Activated CD4-positive, alpha-beta T cell treated with anti-CD3 and anti-CD28 coated beads, Interleukin-2, Interleukin-6, amounts not matched to agents 100 ng/mL and 50 ng/mL, durations not matched to agents 16 hours and 8 hours (primary cell): ENCODE data around the gene DAB2IP.
A peak's percentile ranks its signal among the peaks of the same experiment; 100 is the strongest.

Source experiments
- DNase-seq: peaks from one replicate; pipeline ENCODE4 v3.0.0-alpha.2; 2020

DAB2IP gene

GRCh38 chr9:121707477-121708424, 56.3 kb downstream of the DAB2IP start:
- peak; percentile 73 for DNase-seq

GRCh38 chr9:121708768-121709488, 57.5 kb downstream of the DAB2IP start:
- DNase-seq = peak; percentile 7

GRCh38 chr9:121709798-121710197, 58.4 kb downstream of the DAB2IP start:
- no peak for DNase-seq

GRCh38 chr9:121711281-121711680, 59.8 kb downstream of the DAB2IP start:
- DNase-seq = no peak

- no peak for DNase-seq
Measured at GRCh38 chr9:121711797-121712196, 60.4 kb downstream of the DAB2IP start.

GRCh38 chr9:121713400-121714070, 62.1 kb downstream of the DAB2IP start:
- no peak for DNase-seq

- DNase-seq = no peak
Measured at GRCh38 chr9:121714075-121714705, 62.8 kb downstream of the DAB2IP start.

- no peak for DNase-seq
Measured at GRCh38 chr9:121714873-121715272, 63.4 kb downstream of the DAB2IP start.

GRCh38 chr9:121717141-121717991, 65.9 kb downstream of the DAB2IP start:
- DNase-seq = no peak

- no peak for DNase-seq
Measured at GRCh38 chr9:121718084-121718483, 66.7 kb downstream of the DAB2IP start.

GRCh38 chr9:121718501-121718900, 67.1 kb downstream of the DAB2IP start:
- DNase-seq = no peak

GRCh38 chr9:121720311-121721057, 69.0 kb downstream of the DAB2IP start:
- no peak for DNase-seq

- DNase-seq = no peak
Measured at GRCh38 chr9:121721058-121721350, 69.6 kb downstream of the DAB2IP start.

- DNase-seq = no peak
Measured at GRCh38 chr9:121721770-121722169, 70.3 kb downstream of the DAB2IP start.

- DNase-seq = no peak
Measured at GRCh38 chr9:121725008-121725775, 73.8 kb downstream of the DAB2IP start.

- no peak for DNase-seq
Measured at GRCh38 chr9:121727295-121728020, 76.0 kb downstream of the DAB2IP start.

GRCh38 chr9:121728916-121729315, 77.5 kb downstream of the DAB2IP start:
- DNase-seq = no peak

- DNase-seq = no peak
Measured at GRCh38 chr9:121729769-121730562, 78.5 kb downstream of the DAB2IP start.

- DNase-seq = no peak
Measured at GRCh38 chr9:121731090-121731489, 79.7 kb downstream of the DAB2IP start.
